Skeletal muscle cell (primary cell): ENCODE results near the gene ATP5F1B.
A peak's percentile ranks its signal among the peaks of the same experiment; 100 is the strongest.
"Not testable (repeated sequence)": the region's sequence is repeated elsewhere in the genome, so short reads cannot be mapped to it uniquely, and the experiment has no call there.

ENCODE experiments used
- DNase-seq: peaks from one replicate; pipeline ENCODE4 v3.0.0-alpha.2; 2010; ENCODE audit warnings: low read depth
- H3K4me3 ChIP-seq: 2 replicates; pipeline ENCODE4 v1.5.1; 2011; ENCODE audit warnings: low read depth, mild to moderate bottlenecking, control low read depth, low read length, moderate library complexity

The ATP5F1B gene

GRCh38 chr12:56657416-56658379 lies 11.9 kb upstream of the ATP5F1B start:
- no peak for DNase-seq
- H3K4me3 ChIP-seq = no peak overlapping the region

GRCh38 chr12:56653781-56654180 lies 8.0 kb upstream of the ATP5F1B start:
- H3K4me3 ChIP-seq, DNase-seq: not testable (repeated sequence)

GRCh38 chr12:56648023-56648422 lies 2.2 kb upstream of the ATP5F1B start:
- not testable (repeated sequence) for DNase-seq, H3K4me3 ChIP-seq

- H3K4me3 ChIP-seq = peak overlapping the region; percentile 100
- no peak for DNase-seq
Observed at GRCh38 chr12:56645201-56645716, 525 bp downstream of the ATP5F1B start.

- H3K4me3 ChIP-seq = peak overlapping the region; percentile 100
- no peak for DNase-seq
Observed at GRCh38 chr12:56644654-56645053, 1.1 kb downstream of the ATP5F1B start.

- no peak for DNase-seq
Observed at GRCh38 chr12:56641219-56641618, 4.6 kb downstream of the ATP5F1B start.

GRCh38 chr12:56637621-56638020 lies 8.2 kb downstream of the ATP5F1B start:
- DNase-seq = no peak
- H3K4me3 ChIP-seq = no peak overlapping the region

More at GRCh38 chr12:56641219-56641618, 4.6 kb downstream of the ATP5F1B start:
- H3K4me3 ChIP-seq = no peak overlapping the region

- DNase-seq = peak; percentile 99
- H3K4me3 ChIP-seq = peak overlapping the region; percentile 83
Observed at GRCh38 chr12:56636675-56637540, 8.9 kb downstream of the ATP5F1B start.

- DNase-seq = peak; percentile 61
- H3K4me3 ChIP-seq = peak overlapping the region; percentile 83
Observed at GRCh38 chr12:56635806-56636674, 9.7 kb downstream of the ATP5F1B start.

- peak; percentile 49 for DNase-seq
- H3K4me3 ChIP-seq = peak overlapping the region; percentile 83
Observed at GRCh38 chr12:56634837-56635791, 10.7 kb downstream of the ATP5F1B start.

- DNase-seq = no peak
- peak overlapping the region; percentile 83 for H3K4me3 ChIP-seq
Observed at GRCh38 chr12:56634242-56634836, 11.4 kb downstream of the ATP5F1B start.

GRCh38 chr12:56633468-56634241 lies 12.1 kb downstream of the ATP5F1B start:
- DNase-seq = no peak
- peak overlapping the region; percentile 83 for H3K4me3 ChIP-seq

- H3K4me3 ChIP-seq = peak overlapping the region; percentile 21
- no peak for DNase-seq
Observed at GRCh38 chr12:56632701-56633467, 12.9 kb downstream of the ATP5F1B start.

- DNase-seq = peak; percentile 6
Observed at GRCh38 chr12:56631790-56632700, 13.7 kb downstream of the ATP5F1B start.

GRCh38 chr12:56630180-56630632 lies 15.6 kb downstream of the ATP5F1B start, which contains the start of gene BAZ2A:
BAZ2A (minus strand) TSS chr12:56630326; CDS start chr12:56617530, 12,796 bp downstream.
- peak; percentile 36 for DNase-seq

More at GRCh38 chr12:56631790-56632700, 13.7 kb downstream of the ATP5F1B start:
- H3K4me3 ChIP-seq = peak overlapping the region; percentile 21

More at GRCh38 chr12:56630180-56630632, 15.6 kb downstream of the ATP5F1B start, which contains the start of gene BAZ2A:
- peak within 1 kb of the TSS; percentile 98 for H3K4me3 ChIP-seq
